ENCODE data around the gene SNW1. TPM values are rescaled to one million over a fixed set of nuclear protein-coding genes. Genes with fewer than 3 reads are reported as not detected.
A peak's percentile ranks its signal among the peaks of the same experiment; 100 is the strongest.
"Not testable (repeated sequence)": the region's sequence is repeated elsewhere in the genome, so short reads cannot be mapped to it uniquely, and the experiment has no call there.

The SNW1 gene
- polyA plus RNA-seq (ENCODE audit: insufficient read length in 3 of 3) = 100 to 1,000 TPM in 1 of 3 donors, 10 to 100 TPM in 2; 93.7 to 101 (median 99.3) TPM

DNA sequence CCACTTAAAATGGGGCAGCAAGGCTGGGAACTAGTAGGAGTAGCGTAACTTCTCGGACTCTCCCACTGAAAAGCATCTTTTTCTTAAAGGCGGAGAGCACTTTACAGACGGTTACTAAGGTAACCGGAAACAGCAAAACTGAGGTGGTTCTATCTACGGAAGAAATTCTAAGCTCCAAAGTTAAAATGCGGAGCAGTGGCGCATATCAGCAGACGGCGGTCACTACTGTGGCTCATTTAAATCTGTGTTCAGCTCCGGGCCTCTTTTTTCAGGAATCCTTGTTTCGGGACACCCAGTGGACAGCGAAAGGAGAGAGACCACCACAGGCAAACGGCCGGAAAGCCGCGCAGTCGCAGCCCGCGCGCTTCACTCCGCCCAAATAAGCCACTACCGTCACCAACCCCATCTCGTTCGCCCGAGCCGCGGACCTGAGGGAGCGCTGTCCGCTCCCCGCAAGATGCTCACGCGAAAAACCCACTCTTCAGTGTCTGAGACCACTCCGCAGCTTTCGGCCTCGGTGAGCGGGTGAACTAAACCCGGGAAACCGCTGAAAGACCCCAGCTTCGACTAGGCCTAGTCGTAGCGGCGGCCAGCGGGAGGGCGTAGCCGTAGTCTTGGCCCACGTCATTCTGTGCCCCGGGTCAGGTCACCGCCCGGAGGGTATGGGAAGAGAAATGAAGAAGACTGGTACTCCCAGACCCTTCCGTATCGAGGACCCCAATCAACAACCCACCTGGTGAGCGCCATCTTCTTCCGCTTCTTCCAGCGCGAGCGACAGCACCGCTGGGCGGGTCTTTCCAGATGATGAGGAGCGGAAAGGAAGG, at the start of gene SNW1:
Gene SNW1, minus strand, starts transcription at position 776 of the 824 bp plus-strand sequence. Its CDS starts 29 bp downstream, at position 747.
- peak; percentile 63 to 91 (median 88) for DNase-seq (ENCODE audit: low read depth in 3 of 3, low spot score in 2 of 3)

DNA sequence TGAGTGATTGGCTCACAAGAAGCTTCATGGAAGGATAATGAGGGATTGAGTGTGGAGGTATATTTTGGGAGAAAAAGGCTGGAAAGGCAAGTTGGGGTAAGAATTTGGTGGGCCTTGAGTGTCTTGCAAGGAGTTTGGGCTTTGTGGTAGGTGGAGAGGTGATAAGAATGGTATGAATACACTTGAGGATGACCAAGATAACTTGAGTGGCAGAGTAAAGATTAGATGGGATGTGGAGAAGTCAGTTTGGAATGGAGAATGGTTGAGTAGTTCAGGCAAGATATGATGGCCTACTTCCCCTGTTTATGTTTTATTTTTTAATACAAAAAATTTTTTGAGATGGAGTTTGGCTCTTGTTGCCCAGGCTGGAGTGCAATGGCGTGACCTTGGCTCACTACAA, 48.1 kb upstream of the SNW1 start:
- DNase-seq (ENCODE audit: low read depth in 3 of 3, low spot score in 2 of 3) = no peak

DNA sequence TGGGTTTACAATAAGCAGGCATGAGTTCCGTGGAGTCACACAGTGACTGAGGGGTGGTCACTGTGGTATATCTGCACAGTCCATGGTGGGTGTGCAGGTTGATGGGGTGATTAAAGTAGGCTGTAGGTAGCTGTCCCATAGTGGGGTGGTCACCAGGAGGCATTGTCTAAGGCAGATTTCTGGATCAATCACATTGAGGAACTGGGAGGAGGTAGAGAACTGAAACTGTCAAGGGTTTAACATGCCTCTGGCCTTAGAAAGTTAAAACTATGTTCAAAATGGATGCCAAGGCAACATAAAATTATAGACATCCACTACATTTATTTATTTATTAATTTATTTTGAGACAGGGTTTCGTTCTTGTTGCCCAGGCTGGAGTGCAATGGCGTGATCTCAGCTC, 47.3 kb upstream of the SNW1 start:
- DNase-seq (ENCODE audit: low read depth in 3 of 3, low spot score in 2 of 3) = no peak

DNA sequence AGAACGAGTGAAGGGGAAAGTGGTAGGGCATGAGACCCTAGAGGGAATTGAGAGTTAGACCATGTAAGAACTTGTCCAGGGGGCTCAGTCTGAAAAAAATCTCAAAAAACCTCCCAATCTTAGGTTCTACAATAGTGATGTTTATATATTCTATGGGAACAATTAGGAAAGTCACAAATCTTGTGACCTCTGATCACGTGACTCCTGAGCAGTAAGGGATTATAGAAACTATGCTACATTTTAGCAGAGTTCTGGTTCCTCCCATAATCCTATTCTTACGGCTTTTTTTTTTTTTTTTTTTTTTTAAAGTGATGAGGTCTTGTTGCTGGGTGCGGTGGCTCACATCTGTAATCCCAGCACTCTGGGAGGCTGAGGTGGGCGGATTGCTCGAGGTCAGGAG, 44.8 kb upstream of the SNW1 start:
- no peak for DNase-seq (ENCODE audit: low read depth in 3 of 3, low spot score in 2 of 3)

DNA sequence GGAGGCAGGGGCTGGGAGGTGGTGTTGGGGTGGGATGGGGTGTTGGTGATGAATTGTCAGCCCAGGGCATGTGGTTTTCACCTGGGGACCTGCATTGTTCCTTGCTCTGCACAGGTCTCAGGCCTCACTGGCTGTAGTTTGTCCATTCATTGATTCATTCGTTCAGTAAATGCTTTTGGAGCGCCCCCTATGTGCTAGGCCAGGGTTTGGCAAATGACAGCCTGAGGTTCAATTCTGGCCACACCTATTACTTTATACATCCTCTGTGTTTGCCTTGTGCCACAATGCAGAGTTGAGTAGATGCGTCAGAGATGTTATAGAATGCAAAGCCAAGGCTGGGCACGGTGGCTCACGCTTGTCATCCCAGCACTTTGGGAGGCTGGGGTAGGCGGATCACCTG, 43.6 kb upstream of the SNW1 start:
- DNase-seq (ENCODE audit: low read depth in 3 of 3, low spot score in 2 of 3) = no peak

DNA sequence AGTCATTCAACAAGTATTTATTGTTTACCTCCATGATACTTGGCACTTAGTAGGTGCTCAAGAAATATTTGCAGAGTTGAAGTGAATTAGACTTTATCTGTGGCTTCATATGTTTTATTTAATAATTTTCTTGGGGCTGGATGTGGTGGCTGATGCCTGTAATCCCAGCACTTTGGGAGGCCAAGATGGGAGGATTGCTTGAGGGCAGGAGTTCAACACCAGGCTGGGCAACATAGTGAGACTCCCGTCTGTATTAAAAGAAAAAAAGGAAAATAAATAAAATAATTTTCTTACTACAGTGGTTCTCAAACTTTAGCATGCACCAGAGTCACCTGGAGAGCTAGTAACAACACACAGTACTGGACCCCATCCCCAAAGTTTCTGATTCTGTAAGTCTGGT, 39.9 kb upstream of the SNW1 start:
- no peak for DNase-seq (ENCODE audit: low read depth in 3 of 3, low spot score in 2 of 3)

DNA sequence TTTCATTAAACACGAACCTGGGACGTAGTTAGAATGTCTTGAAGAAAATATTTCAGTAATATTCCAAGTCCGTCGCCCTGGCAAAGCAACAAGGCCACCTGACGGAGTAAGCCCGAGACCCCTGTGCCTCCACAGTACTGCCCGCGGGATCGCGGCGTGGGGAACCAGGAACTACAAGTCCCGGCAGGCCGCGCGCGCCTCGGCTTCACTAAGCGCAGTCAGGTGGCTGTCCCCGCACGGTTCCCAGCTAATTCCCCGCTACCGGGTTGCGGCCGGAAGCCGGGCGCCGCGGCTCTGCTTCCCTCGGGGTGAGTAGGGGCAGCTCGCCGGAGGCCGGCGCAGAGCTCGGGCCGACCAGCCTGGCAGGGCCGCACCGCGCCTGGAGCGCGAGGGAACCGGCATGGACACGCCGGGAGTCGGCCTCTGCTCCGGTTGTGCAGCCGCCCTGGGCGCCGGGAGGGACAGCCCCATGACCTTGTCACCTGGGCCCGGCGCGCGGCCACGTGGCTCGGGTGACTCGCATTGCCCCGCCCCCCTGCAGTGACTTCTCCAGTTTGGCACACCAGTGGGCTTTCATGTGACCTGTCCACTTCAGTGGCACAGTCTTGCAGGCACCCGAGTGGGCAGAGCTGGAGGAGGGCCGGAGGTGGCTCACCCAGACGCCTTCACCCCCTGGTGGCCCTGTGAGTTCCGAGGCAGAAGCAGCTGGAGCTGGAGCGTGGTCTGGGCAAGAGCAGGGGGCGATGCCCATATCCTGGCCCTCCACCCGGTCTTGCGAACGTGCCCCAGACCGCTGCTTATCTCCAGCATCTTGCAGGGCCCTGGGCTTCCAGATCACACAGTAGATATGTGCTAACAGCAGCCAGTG, 39.1 kb upstream of the SNW1 start, which contains the start of gene ADCK1:
Gene ADCK1, plus strand, starts transcription at position 247 of the 868 bp plus-strand sequence. CDS start 18,870 bp downstream, outside the sequence.
- peak; percentile 55 to 57 (median 56) for DNase-seq (ENCODE audit: low read depth in 3 of 3, low spot score in 2 of 3)

DNA sequence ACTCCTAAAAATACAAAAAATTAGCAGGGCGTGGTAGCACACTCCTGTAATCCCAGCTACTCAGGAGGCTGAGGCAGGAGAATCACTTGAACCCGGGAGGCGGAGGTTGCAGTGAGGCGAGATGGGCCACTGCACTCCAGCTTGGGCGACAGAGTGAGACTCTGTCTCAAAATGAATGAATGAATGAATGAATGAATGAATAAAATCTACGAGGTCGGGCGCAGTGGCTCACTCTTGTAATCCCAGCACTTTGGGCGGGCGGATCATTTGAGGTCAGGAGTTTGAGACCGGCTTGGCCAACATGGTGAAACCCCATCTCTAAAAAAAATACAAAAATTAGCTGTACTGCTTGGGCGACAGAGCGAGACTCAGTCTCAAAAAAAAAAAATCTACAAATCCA, 38.5 kb upstream of the SNW1 start:
- not testable (repeated sequence) for DNase-seq (ENCODE audit: low read depth in 3 of 3, low spot score in 2 of 3)

DNA sequence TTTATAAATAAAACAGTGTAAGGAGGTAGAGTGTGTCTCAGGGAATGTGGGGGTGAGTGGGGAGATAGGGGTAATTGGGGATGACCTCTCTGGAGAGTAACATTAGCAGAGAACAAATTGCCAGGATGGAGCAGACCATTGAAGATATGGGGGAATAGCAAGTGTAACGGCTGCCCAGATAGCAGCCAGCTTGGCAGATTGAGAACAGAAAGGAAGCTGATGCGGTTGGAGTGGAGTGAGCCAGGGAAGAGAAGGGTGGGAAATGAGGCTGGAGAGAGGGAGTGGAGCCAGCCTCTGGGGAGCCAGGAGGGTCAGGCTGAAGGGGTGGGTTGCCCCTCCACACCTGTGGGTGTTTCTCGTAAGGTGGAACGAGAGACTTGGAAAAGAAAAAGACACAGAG, 33.4 kb upstream of the SNW1 start:
- no peak for DNase-seq (ENCODE audit: low read depth in 3 of 3, low spot score in 2 of 3)

DNA sequence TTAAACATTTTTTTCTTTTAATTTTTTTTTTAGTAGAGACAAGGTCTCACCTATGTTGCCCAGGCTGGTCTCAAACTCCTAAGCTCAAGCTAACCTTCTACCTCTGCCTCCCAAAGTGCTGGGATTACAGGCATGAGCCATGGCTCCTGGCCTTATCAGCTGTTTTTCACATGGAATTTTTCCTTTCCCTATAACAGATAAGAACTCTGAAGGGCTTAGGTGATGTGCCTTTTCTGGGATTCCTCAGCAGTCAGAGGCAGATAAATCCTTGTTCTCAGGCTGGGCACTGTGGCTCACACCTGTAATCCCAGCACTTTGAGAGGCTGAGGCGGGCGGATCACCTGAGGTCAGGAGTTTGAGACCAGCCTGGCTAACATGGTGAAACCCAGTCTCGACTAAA, 32.3 kb upstream of the SNW1 start:
- not testable (repeated sequence) for DNase-seq (ENCODE audit: low read depth in 3 of 3, low spot score in 2 of 3)

DNA sequence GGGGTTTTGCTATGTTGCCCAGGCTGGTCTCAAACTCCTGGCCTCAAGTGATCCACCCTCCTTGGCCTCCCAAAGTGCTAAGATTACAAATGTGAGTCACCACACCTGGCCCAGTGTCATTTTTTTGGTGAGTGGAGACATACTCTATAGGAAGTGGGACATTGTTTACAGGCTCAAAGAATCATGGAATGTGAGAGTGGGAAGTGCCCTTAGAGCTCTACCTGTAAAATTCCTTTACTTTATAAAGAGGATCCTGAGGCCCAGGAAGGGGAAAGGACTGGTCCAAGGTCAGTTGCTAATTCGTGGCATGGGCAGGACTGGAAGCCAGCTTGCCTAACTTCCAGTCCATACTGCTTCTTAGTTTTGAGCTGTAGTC, 30.3 kb upstream of the SNW1 start:
- DNase-seq (ENCODE audit: low read depth in 3 of 3, low spot score in 2 of 3) = no peak

DNA sequence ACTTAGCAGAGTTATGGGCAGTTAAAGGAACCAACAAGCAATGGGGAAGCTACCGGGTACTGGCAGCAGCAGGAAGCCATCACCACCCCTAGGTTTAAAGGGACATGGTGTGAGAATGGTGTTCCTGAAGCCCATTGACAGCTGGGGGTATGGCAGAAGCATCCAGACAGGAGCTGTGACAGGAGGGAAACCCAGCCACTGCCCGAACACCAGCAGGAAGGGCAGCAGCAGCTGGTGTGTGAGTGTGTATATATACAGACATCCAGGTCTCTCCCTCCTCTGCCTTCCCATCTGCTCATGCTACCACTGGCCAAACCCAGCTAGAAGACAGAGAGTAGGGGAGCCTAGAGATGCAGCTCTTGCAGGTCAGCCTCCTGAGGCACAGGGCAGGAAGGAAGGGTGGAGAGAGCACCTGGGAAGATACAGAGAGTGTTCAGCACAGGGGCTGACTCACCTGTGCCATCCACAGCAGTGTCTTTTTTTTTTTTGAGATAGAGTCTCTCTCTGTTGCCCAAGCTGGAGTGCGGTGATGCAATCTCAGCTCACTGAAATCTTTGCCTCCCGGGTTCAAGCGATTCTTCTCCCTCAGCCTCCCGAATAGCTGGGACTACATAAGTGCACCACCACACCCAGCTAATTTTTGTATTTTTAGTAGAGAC, 29.7 kb upstream of the SNW1 start:
- no peak for DNase-seq (ENCODE audit: low read depth in 3 of 3, low spot score in 2 of 3)

DNA sequence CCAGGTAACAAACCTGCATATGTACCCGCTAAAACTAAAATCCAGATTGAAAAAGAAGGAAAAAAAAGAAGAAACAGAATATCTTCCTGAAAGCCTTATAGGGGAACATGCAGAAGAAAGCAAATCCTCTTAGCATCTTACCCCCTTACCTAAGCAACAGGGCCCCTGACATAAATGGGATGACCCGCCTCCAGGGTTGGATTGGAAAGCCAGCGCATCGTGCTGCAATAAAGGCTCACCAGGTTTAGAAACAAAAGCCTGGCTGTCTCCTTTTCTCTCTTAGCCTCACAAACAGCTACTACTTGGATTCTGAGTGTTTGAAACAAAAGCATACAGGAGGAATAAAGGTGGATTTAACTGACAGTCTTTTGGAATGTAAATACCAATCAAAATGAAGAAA, 25.2 kb upstream of the SNW1 start:
- no peak for DNase-seq (ENCODE audit: low read depth in 3 of 3, low spot score in 2 of 3)

DNA sequence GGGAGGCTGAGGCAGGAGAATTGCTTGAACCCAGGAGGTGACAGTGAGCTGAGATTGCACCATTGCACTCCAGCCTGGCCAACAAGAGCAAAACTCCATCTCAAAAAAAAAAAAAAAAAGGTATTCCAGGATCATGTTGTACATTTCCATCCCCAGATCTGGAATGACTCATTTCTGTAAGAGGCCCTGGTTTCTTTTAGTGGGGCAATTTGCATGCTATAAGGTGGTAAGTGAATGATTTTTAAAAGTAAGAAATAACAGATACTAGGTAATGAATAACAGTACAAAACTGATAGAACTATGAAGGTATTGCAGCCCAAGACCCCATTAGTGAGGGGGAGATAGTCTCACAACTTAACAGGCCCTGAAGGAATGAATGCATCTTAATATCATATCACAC, 21.2 kb upstream of the SNW1 start:
- DNase-seq (ENCODE audit: low read depth in 3 of 3, low spot score in 2 of 3) = no peak

DNA sequence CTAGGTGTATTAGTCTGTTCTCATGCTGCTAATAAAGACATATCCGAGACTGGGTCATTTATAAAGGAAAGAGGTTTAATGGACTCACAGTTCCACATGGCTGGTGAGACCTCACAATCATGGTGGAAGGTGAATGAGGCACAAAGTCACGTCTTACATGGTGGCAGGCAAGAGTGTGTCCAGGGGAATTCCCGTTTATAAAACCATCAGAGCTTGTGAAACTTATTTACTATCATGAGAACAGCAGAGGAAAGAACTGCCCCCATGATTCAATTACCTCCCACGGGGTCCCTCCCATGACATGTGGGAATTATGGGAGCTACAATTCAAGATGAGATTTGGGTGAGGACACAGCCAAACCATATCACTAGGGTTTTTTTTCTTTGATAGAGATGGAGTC, 13.0 kb upstream of the SNW1 start:
- DNase-seq (ENCODE audit: low read depth in 3 of 3, low spot score in 2 of 3) = not testable (repeated sequence)

DNA sequence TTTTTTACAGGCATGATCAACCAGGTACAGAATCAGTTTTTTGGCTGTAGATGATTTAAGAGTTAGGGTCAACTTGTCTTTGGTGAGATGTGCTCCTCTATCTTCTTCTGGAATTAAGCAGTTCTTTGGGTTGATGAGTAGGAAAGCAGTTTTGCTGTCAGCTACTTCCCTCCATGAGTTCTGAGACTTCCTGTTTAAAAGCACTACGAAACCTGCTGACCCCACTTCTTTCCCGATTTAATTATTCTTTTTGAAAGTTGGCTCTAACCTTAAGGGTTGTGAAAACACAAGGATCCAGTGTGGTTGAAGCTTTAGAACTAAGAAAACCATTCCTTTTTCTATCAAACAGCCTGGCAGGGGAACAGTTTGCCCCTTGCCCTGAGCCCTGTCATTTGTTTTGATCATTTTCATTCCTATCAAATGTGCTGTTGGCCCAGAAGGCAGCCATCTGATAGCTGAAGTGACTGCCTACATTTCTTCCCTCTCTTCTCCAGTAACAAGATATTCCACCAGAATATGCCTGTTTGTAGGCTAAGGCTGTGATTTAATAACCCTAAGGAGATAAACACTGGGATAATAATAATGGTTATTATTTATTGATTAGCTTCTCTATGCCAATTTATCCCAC, 7.6 kb upstream of the SNW1 start:
- not testable (repeated sequence) for DNase-seq (ENCODE audit: low read depth in 3 of 3, low spot score in 2 of 3)

DNA sequence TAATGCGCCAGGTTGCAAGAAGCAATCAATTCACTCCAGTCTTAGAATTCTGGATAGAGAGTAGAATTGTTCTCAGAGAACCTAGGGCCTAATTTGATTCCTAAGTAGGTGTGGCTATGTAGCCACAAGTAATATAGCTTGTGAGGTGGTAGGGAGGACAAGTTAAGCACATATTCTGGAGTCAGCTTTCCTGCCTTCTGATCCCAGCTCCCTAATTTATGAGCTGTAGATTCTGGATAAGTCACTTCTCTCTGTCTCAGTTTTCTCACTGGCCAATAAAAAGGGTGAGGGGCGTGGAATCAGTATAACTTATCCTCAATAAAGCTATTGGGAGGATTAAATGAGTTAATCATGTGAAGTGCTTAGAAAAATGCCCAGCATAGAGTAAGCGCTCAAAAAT, 3.0 kb upstream of the SNW1 start:
- no peak for DNase-seq (ENCODE audit: low read depth in 3 of 3, low spot score in 2 of 3)

DNA sequence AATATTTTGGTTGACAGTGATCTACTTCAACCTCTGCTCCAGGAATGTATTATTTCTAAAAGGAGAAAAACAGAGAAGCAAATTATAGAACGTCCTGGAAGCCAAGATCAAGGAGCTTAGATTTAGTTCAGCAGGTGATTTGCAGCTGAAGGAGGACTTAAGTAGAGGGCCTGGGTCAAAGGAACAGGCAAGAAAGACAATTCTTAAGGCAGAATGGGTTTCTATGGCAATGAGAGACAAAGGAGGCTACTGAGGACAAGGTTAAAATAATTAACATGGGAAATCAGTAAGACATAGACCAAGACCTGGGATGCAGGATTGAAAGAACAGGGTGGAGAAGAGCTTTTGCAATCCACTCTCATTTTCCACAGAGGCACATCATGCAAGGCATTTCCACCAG, 2.4 kb upstream of the SNW1 start:
- no peak for DNase-seq (ENCODE audit: low read depth in 3 of 3, low spot score in 2 of 3)

DNA sequence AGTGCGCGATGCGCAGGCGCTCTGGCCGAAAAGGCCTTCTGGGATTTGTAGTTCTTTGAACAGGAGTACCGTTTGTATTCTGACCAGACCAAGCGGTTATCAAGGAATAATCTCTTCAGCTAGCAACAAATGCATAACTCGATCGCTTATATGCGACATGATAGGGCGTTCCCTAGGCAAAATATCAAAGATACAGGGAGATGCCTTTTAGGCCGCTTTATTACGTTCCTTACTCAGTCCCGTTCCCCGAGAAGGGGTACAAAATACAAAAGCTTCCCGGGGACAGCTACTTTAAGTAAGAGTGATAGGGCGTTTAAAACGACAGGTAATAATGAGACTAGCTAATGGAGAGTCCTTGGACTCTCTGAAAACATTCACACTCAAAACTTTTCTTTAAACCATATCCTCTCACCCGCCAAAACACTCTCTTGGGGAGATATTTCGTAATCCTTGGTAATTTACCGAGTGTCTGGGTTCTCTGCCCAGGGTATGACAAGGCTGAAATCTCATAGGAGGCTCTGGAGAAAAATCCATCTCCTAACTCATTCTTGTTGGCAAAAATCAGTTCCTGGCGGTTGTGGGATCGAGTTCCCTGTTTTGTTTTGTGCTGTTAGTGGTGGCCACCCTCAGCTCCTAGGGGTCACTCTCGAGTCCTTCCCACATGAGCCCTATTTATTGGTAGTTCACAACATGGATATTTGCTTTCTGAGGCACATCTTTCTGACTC, 412 bp upstream of the SNW1 start:
- DNase-seq (ENCODE audit: low read depth in 3 of 3, low spot score in 2 of 3) = peak; percentile 21 to 96 (median 31)
